AML-193 (cell line): ENCODE measurements around the gene CALB2.

ENCODE experiments used
- DNase-seq, 2 experiments: peaks; one replicate each; lab custom pipeline; 2025; lab: John Stamatoyannopoulos, UW

The CALB2 gene

DNA sequence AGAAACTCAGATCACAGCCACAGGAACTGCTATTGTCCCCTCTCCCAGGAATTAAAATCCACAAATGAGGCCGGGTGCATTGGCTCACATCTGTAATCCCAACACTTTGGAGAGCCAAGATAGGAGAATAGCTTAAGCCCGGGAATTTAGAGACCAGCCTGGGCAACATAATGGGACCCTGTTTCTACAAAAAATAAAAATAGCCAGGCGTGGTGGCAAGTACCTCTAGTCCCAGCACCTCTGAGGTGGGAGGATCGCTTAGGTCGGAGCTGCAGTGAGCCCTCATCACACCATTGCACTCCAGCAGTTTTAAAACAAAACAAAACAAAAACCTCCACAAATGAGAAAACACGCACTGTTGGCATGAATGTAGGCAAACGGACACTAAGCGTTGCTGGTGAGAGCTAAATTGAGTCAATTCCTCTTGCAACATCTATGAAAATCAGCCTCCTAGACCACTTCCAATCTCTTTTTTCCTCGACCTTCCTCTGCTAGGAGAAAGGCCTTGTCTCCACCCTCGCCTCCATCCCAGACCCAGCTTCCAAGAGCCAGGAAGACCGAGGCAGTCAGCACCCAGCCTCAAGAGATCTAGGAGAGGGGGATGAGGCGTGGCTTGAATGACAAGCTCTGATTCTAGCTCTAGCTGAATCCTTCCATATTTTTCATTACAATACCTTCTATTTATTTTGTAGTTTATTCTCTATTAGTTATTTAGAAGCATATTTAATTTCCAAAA is 68.5 kb downstream of the CALB2 start:
- DNase-seq: no peak

DNA sequence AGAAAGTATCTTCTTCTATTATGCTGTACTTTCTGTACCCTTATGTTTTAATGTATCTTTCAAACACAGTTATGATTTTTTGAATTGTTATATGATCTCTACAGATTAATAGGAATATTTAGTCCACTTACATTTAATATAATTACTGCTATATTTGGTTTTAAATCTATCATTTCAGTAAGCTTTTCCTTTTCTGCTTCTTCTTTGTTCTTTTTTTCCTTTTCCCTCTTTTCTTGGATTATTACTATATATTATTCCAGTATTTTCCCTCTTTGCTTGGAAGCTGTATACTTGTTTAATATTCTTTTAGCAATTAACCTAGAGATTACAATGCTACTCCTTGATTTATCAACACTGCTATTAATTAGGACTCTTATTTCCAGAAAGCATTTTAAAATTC is 69.9 kb downstream of the CALB2 start:
- DNase-seq: no peak

DNA sequence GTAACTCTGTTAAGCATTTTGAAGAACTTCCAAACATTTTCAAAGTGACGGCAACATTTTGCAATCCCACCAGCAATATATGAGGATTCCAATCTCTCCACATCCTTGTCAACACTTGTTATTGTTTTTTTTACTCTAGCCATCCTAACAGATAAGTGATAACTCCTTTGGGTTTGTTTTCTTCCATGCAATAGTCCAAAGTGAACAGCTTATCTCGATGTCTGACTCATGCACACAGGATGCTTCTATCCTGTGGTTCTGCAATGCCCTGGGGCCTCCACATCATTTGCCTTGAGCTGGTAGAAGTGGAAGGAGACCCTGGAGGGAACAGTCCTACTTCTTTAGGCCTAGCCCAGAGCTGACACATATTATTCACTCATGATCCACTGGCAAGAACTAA is 70.4 kb downstream of the CALB2 start:
- DNase-seq: no peak

DNA sequence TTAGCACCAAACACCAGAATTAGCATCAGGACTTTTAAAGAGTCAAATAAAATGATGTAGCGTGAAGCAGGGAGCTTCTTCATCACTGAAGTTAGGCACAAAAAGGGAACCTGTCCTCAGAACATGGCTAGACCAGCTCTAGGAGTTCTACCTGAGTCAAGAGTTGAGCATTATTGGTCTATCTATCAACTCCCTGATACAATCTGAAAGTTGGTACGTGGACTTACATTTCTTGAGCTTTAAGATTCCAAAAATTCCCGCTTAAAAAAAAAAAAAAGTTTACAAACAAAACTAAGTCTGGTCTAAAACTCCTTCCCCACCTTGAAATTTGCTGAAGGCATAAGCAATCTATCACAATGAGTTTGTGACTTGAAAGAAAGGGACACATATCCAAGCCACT is 71.1 kb downstream of the CALB2 start:
- no peak for DNase-seq

DNA sequence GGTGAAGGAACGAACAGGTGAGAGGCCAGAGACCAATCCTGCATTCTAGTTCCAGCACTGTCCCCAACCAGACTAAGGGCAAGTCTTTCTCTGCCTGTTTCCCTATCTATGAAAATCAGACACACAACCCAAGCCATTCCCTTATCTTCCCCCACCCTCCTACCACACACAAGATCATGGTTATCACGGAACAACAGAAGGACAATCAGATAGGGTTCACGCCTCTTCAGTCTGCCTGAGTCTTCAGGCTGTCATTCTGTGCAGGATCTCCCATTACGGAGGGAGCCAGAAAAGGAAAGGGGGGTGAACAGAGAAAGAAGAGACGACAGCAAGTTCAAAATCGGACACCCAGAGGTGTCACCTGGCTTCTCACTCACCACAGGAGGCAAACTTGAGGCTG is 72.2 kb downstream of the CALB2 start:
- DNase-seq: no peak

DNA sequence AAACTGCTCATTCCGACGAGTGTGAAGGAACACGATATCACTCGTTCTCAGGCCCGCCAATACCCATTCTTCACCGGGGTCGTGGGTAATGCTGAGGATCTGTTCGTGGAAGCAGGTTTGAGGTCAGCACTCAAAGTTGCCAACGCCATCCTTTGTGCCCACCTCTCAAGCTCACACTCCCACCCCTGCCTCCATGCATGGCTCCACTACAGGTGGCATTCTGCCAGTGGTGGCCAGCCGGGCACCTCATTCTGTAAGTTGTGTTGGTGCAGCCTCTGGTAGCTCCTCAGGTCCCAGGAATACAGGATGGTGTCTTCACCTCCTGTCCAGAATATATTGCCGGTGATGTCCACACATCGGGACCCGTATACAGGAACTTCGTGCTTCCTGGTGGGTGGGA is 72.7 kb downstream of the CALB2 start:
- DNase-seq: no peak

DNA sequence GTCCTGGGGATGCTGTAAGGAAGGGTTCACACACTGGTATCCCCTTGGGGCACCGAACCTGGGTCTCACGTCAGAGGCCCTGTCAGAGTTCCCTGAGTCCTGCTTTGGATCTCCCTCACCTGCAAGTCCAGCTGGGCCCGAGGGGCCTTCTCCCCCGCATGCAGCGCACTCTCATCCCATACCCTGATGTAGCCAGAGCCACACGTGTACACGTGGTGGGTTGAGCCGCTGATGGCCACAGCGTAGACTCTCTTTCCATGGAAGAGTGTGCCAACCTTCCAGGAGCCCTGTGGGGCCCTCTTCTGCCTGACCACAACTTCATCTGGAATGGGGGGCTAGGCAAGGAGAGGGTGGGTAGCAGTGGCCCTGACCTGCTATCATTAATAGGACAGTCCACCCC is 73.5 kb downstream of the CALB2 start:
- no peak for DNase-seq

DNA sequence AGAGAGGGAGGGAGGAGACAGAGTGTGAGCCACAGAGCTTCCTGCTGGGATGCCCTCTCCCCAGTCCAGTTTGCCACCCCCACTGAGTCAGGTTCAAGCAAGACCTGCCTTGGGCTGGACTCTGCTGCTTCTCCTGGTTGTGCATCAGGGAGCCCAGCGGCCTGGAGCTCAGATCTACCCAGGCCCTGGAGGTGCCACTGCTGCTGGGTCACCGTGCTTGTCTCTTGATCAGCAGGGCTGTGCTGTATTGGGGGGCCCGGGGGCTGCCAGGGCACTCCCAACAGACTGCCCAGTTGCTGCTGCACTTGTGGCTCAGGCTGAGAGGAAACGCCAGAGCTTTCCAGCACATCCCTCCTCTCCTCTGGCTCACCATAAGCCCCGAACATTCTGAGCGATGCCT is 74.4 kb downstream of the CALB2 start:
- DNase-seq: no peak

DNA sequence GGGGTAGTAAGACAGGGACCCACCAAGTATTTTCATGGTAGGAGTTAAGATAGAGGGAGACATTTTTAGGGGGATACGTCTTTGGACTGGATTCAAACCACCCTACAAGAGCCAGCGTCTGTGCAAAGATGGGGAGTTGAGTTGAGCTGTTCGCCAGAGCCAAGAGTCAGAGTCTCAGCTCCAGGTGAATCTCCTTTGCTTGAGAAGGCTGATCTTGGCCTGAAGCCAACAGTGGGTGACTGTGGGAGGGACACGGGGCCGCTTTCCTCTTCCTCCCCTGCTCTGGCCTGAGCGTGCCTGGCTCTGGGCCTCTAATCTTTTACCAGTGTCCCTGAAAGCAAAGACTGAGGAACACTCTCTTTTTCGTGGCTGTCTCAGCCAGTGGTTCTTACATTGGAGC is 78.0 kb downstream of the CALB2 start:
- DNase-seq: no peak

DNA sequence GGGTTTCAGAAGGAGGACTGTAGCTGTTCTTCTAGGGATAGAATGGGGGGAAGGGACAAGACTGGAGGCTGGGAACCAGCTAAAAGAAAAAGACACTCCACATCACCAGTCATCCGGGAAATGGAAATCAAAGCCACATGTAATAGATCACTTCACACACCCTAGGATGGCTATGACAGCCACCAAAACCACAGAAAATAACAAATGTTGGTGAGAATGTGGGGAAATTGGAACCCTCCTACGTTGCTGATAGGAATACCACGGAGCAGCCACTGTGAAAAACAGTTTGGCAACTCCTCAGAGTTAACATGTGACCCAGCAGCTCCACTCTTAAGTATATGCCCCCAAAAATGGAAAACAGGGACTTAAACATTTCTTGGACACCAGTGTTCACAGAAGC is 81.0 kb downstream of the CALB2 start:
- DNase-seq: no peak
